ENCODE measurements around the gene MROH2A. TPM values are rescaled to one million over a fixed set of nuclear protein-coding genes. Genes with fewer than 3 reads are reported as not detected.

Gene MROH2A
- total RNA-seq, 1 donor: not detected

DNA sequence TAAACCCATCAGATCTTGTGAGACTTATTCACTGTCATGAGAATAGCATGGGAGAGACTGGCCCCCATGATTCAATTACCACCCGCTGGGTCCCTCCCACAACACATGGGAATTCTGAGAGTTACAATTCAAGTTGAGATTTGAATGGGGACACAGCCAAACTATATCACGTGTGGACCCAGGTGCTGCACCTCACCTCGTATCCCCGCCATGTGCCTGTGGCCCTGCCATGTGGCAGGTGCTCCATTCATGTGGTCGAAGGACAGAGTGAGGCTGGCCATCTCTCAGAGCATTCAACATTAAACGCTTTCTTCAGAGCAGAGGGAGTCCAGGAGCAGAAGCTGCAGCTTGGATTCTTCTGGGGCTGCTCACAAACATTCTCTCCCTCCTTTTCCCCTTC lies 32.3 kb downstream of the MROH2A start:
- TF ChIP-seq, protein P1, sequence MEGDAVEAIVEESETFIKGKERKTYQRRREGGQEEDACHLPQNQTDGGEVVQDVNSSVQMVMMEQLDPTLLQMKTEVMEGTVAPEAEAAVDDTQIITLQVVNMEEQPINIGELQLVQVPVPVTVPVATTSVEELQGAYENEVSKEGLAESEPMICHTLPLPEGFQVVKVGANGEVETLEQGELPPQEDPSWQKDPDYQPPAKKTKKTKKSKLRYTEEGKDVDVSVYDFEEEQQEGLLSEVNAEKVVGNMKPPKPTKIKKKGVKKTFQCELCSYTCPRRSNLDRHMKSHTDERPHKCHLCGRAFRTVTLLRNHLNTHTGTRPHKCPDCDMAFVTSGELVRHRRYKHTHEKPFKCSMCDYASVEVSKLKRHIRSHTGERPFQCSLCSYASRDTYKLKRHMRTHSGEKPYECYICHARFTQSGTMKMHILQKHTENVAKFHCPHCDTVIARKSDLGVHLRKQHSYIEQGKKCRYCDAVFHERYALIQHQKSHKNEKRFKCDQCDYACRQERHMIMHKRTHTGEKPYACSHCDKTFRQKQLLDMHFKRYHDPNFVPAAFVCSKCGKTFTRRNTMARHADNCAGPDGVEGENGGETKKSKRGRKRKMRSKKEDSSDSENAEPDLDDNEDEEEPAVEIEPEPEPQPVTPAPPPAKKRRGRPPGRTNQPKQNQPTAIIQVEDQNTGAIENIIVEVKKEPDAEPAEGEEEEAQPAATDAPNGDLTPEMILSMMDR (IDR thresholded peaks at IDR 0.05; ENCODE audit: insufficient read depth, low read depth, low read length): no peak
- H3K4me3 ChIP-seq (ENCODE audit: low read depth, low read length): no peak overlapping the region
- DNase-seq (ENCODE audit: low read depth): no peak

DNA sequence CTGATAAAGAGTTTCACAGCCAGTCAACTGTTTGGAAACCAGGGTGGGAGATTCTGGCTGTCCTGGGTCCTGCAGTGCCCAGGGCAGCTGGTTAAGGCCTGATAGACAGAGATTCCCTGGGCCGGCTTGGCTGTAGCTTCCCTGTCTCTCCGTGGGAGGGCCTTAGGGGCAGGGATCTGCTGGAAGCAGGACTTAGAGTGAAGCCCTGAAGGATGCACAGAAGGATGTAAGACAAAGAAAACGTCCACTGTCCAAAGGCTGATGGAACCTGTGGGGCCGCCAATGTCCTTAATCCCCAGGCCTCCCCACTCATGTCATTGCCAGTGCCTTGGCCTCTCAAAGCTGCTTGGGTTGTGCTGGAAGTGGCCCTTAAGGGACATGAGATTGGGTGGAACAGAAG lies 33.0 kb downstream of the MROH2A start:
- no peak overlapping the region for H3K4me3 ChIP-seq (ENCODE audit: low read depth, low read length)
- TF ChIP-seq, protein P1 (IDR thresholded peaks at IDR 0.05; ENCODE audit: insufficient read depth, low read depth, low read length): no peak
- DNase-seq (ENCODE audit: low read depth): no peak

DNA sequence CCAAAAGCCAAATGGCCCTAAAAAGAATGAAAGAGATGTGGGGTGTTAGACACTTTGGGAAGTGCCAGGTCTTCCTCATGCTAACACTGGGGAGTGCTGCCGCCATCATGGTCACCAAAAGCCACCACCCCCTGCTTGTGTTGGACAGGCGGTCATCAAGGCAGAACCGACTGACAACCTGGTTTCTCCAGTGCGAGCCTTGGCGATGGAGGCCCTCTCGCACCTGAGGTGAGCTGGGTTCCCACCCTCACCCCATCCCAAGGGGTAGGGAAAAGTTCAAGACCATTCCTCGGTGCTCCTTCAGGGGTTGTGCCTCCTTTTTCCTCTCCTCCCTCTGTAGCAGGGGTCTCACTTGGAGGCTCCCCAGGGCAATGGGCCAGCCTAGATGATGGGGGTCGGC lies 33.6 kb downstream of the MROH2A start:
- no peak for DNase-seq (ENCODE audit: low read depth)
- no peak overlapping the region for H3K4me3 ChIP-seq (ENCODE audit: low read depth, low read length)
- TF ChIP-seq, protein P1 (IDR thresholded peaks at IDR 0.05; ENCODE audit: insufficient read depth, low read depth, low read length): no peak

DNA sequence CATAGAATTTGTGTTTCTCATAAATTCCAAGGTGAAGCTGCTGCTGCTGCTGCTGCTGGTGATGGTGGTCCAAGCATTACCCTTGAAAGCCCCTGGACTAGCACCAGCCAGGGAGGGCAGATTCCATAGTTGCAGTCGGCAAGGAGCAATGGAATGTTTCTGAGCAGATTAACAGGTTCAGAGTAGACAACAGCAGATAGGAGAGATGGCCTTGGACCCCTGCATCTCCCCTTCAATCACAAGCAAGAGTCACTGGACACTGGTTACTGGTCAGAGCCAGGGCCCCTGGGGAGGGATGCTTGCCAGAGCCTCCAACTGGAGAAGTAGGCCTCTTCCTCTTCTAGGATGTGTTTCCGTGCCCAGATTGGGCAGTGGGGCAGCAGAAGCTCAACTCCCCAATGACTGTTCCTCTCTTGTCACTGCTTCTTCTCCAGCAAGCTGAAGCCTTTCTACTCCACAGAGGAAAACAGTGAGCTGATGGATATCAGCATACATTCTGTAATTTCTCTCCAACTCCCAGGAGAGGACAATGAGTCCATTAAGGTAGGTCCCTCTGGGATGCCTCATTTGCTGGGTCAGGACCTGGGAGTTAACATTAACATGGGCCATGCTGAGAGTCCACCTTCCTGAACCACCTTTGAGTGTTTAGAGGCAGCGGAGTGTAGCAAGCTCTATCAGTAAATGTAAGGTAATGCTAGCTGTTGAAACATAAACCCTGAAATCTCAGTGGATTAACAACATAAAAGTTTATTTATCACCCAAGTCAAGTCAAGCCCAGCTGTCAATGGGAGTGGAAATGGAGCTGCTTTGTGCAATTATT lies 35.3 kb downstream of the MROH2A start:
- H3K4me3 ChIP-seq (ENCODE audit: low read depth, low read length): no peak overlapping the region
- TF ChIP-seq, protein P1 (IDR thresholded peaks at IDR 0.05; ENCODE audit: insufficient read depth, low read depth, low read length): no peak
- no peak for DNase-seq (ENCODE audit: low read depth)

DNA sequence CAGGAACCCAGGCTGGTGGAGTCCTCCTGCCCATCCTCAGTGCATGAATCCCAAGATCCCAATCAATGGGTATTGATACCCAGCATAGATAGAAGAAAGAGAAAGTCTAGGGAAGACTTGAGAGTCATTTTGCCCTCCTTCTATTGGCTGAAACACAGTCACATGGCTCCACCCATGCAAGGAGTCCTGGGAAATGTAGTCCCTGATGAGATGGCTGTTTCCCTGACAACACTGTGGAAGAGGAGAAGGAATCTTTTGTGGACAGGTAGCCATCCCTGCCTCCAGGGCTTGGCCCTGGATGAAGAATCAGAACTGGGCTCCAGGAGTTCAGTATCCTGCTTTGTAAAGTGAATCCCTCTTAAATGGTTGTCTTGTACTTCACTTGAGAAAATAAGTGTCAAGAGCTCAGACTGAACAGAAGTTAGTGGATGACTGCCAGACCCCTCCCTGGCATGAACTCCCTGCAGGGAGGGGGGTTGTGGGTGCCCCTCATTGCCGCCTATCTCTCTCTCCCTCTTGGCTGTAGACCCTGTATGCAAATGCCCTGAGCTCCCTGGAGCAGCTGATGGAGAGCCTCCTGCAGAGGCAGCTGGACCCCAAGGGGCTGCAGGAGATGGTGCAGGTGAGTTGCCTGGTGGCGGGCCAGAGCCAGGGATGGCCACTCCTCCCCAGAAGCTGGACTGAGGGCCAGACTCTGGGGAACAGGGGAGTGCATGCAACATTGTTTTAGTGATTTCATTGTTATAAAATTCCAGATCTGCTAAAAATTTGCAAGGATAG lies 36.1 kb downstream of the MROH2A start:
- DNase-seq (ENCODE audit: low read depth): no peak
- TF ChIP-seq, protein P1 (IDR thresholded peaks at IDR 0.05; ENCODE audit: insufficient read depth, low read depth, low read length): no peak

DNA sequence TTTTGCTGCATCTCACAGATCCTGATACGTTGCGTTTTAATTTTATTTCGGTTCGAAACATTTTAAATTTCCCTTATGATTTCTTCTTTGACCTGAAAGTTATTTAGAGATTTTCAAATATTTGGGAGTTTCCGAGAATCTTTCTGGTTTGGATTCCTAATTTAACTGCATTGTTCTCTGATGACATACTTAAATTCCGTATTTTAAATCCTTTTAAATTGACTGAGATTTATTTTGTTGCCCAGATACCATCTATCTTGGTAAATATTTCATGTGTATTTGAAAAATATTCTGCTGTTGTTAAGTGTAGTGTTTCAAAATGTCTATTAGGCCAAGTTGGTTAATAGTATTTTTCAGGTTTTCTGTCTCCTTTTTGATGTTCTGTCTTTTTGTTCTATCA lies 37.7 kb downstream of the MROH2A start:
- TF ChIP-seq, protein P1 (IDR thresholded peaks at IDR 0.05; ENCODE audit: insufficient read depth, low read depth, low read length): no peak
- DNase-seq (ENCODE audit: low read depth): no peak
- H3K4me3 ChIP-seq (ENCODE audit: low read depth, low read length): no peak overlapping the region

More for the DNA sequence above, 36.1 kb downstream of the MROH2A start:
- no peak overlapping the region for H3K4me3 ChIP-seq (ENCODE audit: low read depth, low read length)

All from fibroblast of villous mesenchyme (primary cell).